ENCODE results near the gene VRK3.
A peak's percentile ranks its signal among the peaks of the same experiment; 100 is the strongest.

DNA sequence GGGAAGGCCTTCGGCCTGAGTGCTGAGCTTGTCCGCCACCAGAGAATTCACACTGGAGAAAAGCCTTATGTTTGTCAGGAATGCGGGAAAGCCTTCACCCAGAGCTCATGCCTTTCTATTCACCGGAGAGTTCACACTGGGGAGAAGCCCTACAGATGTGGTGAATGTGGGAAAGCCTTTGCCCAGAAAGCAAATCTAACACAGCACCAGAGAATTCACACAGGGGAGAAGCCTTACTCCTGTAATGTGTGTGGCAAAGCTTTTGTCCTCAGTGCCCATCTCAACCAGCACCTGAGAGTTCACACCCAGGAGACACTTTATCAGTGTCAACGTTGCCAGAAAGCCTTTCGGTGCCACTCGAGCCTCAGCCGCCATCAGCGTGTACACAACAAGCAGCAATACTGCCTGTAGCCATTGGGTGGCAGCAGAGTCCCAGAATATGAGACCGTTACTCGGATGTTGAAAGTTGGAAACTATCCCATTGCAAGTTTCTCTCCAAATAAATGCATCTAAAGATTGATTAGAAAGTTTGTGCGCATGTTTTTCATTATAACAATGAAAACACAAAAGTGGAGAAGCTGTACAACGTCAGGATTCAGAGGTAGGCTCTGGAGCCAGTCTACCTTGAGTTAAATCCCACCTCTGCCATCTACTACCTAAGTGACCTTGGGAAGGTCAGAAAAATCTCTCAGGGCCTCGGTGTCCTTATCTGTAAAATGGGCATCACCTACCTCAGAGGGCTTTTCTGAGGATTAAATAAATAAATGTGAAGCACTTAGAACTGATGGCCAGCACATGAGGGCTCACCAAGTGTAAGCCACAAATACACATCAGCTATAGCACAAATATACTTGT, 21.7 kb upstream of the VRK3 start:
- TF ChIP-seq, protein P1, sequence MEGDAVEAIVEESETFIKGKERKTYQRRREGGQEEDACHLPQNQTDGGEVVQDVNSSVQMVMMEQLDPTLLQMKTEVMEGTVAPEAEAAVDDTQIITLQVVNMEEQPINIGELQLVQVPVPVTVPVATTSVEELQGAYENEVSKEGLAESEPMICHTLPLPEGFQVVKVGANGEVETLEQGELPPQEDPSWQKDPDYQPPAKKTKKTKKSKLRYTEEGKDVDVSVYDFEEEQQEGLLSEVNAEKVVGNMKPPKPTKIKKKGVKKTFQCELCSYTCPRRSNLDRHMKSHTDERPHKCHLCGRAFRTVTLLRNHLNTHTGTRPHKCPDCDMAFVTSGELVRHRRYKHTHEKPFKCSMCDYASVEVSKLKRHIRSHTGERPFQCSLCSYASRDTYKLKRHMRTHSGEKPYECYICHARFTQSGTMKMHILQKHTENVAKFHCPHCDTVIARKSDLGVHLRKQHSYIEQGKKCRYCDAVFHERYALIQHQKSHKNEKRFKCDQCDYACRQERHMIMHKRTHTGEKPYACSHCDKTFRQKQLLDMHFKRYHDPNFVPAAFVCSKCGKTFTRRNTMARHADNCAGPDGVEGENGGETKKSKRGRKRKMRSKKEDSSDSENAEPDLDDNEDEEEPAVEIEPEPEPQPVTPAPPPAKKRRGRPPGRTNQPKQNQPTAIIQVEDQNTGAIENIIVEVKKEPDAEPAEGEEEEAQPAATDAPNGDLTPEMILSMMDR (conservative IDR thresholded peaks at IDR 0.05; ENCODE audit: low read depth, low read length): peak; percentile 67
- TF ChIP-seq EZH2 (IDR thresholded peaks at IDR 0.05; ENCODE audit: borderline replicate concordance, low read depth, low read length, poor library complexity, severe bottlenecking): no peak

Measured in A673 (cell line).